Heart right ventricle (tissue), 16 donors: ENCODE measurements around the gene SMIM38. TPM values are rescaled to one million over a fixed set of nuclear protein-coding genes. Genes with fewer than 3 reads are reported as not detected.

Source experiments
- ATAC-seq, 8 donors: fragments of 200-7000 bp; cut with Tn5 transposase; one replicate each; pipeline ENCODE4 v1.9.1; 2020; ENCODE audit warnings: mild to moderate bottlenecking in 8 of 8, moderate library complexity in 8 of 8, moderate number of reproducible peaks in 1 of 8
- DNase-seq, 2 donors: peaks; one replicate each; pipeline ENCODE4 v3.0.0-alpha.2; 2020
- H3K27ac ChIP-seq, 10 donors: fragments of 200-600 bp; sonication (generic) in 2 of 10; one replicate each; pipeline versions ENCODE4 v1.5.0 to v1.8.0; 2020 to 2022; ENCODE audit warnings: mild to moderate bottlenecking in 3 of 10
- H3K27me3 ChIP-seq, 7 donors: fragments of 200-600 bp; one replicate each; pipeline ENCODE4 v1.8.0; 2021 to 2022; ENCODE audit warnings: mild to moderate bottlenecking in 2 of 7
- H3K36me3 ChIP-seq, 9 donors: fragments of 200-600 bp; sonication (generic) in 1 of 9; one replicate each; pipeline versions ENCODE4 v1.5.0 to v1.8.0; 2020 to 2022; ENCODE audit warnings: mild to moderate bottlenecking in 2 of 9
- H3K4me1 ChIP-seq, 9 donors: fragments of 200-600 bp; sonication (generic) in 1 of 9; one replicate each; pipeline versions ENCODE4 v1.5.0 to v1.8.0; 2020 to 2022; ENCODE audit warnings: mild to moderate bottlenecking in 4 of 9
- H3K4me3 ChIP-seq, 10 donors: fragments of 200-600 bp; sonication (generic) in 2 of 10; one replicate each; pipeline versions ENCODE4 v1.5.0 to v1.8.0; 2020 to 2022; ENCODE audit warnings: mild to moderate bottlenecking in 7 of 10, moderate library complexity in 2 of 10
- H3K9me3 ChIP-seq, 11 donors: fragments of 200-600 bp in 10 of 11; sonication (generic) in 2 of 11; one replicate each; pipeline versions ENCODE4 v1.5.0 to v1.8.0; 2013 to 2022; ENCODE audit warnings: mild to moderate bottlenecking in 2 of 11, control low read depth in 1 of 11, moderate library complexity in 1 of 11
- CTCF ChIP-seq, 9 donors: fragments of 200-600 bp; sonication (generic) in 2 of 9; IDR thresholded peaks; one replicate each; pipeline versions ENCODE4 v1.5.0 to v1.8.0; 2021 to 2022; ENCODE audit warnings: antibody characterized with exemption in 9 of 9, mild to moderate bottlenecking in 5 of 9, moderate library complexity in 1 of 9
- WGBS, 2 donors: extraction: QIAGEN DNeasy Blood & Tissue Kit; methylation state at CpG; one replicate each; pipeline ENCODE4 v1.1.7; 2013; ENCODE audit warnings: inconsistent platforms in 1 of 2; 5-methylcytosine and 5-hydroxymethylcytosine counted together
- intact Hi-C, 10 donors: fragments of 100-400 bp; cut with DNase I; formaldehyde crosslinking; loops; one replicate each; pipeline versions ENCODE4 v1.11.1 to v1.14.2; 2022
- polyA plus RNA-seq, 2 donors: library from polyadenylated mRNA; stranded (reverse); fragments of 200-250 nt; gene quantifications; one replicate each; pipeline ENCODE4 v1.2.3, GENCODE V29; 2013
- total RNA-seq, 10 donors: library from RNA; stranded (reverse); fragmentation: NEBNext Ultra II Directional in 3 of 10; extraction: Animal tissue kit (Norgen Biotek cat#: 25700) in 3 of 10; gene quantifications; one replicate each; pipeline versions ENCODE4 v1.2.1 to v1.2.4, GENCODE V29; 2021 to 2023
- donor health status: Arrhythmogenic right ventricular cardiomyopathy.
- donor health status: ischemic (EF 13 %, LVEDD 7.1; RV severe dilation, severe dysfunction).
- donor health status: healthy with polysubstance abuse.
- donor health status: DM: no; HTN: yes; CAD: no.
- donor health status: DM: no; HTN: no; CAD: no.
- donor health status: ischemic (EF 25% LVEDD 6.9; RV normal size, moderate dysfunction).
- donor health status: ischemic (EF 25% LVEDD 5.7; RV mildly dilated, moderate dysfunction).
- donor health status: healthy.
- donor health status: DM: yes; HTN: yes; CAD: no.
- donor health status: Ischemic cardiomyopathy.
- donor health status: ischemic (EF 35%, LVEDD 5.7; RV mildly dilated, moderate dysfunction).
- donor health status: nonischemic (EF 11% LVEDD 7.7; RV severe dilation, severe dysfunction).
- donor health status: DM: yes; HTN: yes; CAD: no.
- donor health status: PGD.
- donor health status: ischemic (EF 29% LVEDD 5.4; RV normal size, mild dysfunction).
- donor health status: nonischemic (EF 23%, LVEDD 6.1; RV moderate dilation, normal function).

The SMIM38 gene
- total and polyA plus RNA-seq, 12 donors: 0.07 to 0.56 (median 0.18) TPM; not detected in 1

GRCh38 chr11:69192301-69192721, 36.6 kb downstream of the SMIM38 start:
- 43 to 48% methylated on average over 17 of the region's 17 CpGs for WGBS, 2 donors
- no peak for TF ChIP-seq CTCF (IDR thresholded peaks at IDR 0.05)
- intact Hi-C loops: no loop called here
- peaks cover 0 to 14% (median 0%) of the 10 kb centered on the region in 9 donors for H3K4me1 ChIP-seq
- DNase-seq (no peak), ATAC-seq (peak in 1 of 8 donors; percentile 63)
- no peak overlapping the region for H3K27ac ChIP-seq
- no peak overlapping the region for H3K4me3 ChIP-seq
- H3K36me3 ChIP-seq: no peaks in the 10 kb centered on the region
- H3K9me3 ChIP-seq: peaks cover 0 to 16% (median 0%) of the 10 kb centered on the region in 11 donors
- H3K27me3 ChIP-seq: peaks cover 0 to 5% (median 0%) of the 10 kb centered on the region in 7 donors

GRCh38 chr11:69193151-69193550, 37.4 kb downstream of the SMIM38 start:
- WGBS, 2 donors: 93% methylated on average over 5 of the region's 5 CpGs
- intact Hi-C loops: no loop called here
- H3K4me3 ChIP-seq: no peak overlapping the region
- no peak overlapping the region for H3K27ac ChIP-seq
- no peak for ATAC-seq
- H3K9me3 ChIP-seq: peaks cover 0 to 8% (median 0%) of the 10 kb centered on the region in 11 donors
- TF ChIP-seq CTCF (IDR thresholded peaks at IDR 0.05): no peak
- no peaks in the 10 kb centered on the region for H3K27me3 ChIP-seq
- H3K36me3 ChIP-seq: no peaks in the 10 kb centered on the region
- no peak for DNase-seq
- peaks cover 0 to 14% (median 0%) of the 10 kb centered on the region in 9 donors for H3K4me1 ChIP-seq

GRCh38 chr11:69193629-69194028, 37.9 kb downstream of the SMIM38 start:
- H3K4me1 ChIP-seq: peaks cover 0 to 14% (median 0%) of the 10 kb centered on the region in 9 donors
- no peak overlapping the region for H3K4me3 ChIP-seq
- intact Hi-C loops: no loop called here
- ATAC-seq: no peak
- DNase-seq: no peak
- no peak for TF ChIP-seq CTCF (IDR thresholded peaks at IDR 0.05)
- H3K36me3 ChIP-seq: no peaks in the 10 kb centered on the region
- H3K9me3 ChIP-seq: peaks cover 0 to 3% (median 0%) of the 10 kb centered on the region in 11 donors
- H3K27me3 ChIP-seq: no peaks in the 10 kb centered on the region
- no peak overlapping the region for H3K27ac ChIP-seq
- WGBS, 2 donors: 85 to 92% methylated on average over 2 of the region's 2 CpGs

- H3K36me3 ChIP-seq: no peaks in the 10 kb centered on the region
- no peaks in the 10 kb centered on the region for H3K27me3 ChIP-seq
- TF ChIP-seq CTCF (IDR thresholded peaks at IDR 0.05): no peak
- no peak for ATAC-seq
- H3K9me3 ChIP-seq: no peaks in the 10 kb centered on the region
- H3K4me3 ChIP-seq: no peak overlapping the region
- H3K4me1 ChIP-seq: peaks cover 0 to 17% (median 0%) of the 10 kb centered on the region in 9 donors
- intact Hi-C loops: no loop called here
- 93% methylated on average over 1 of the region's 1 CpG for WGBS, 2 donors
- no peak overlapping the region for H3K27ac ChIP-seq
- DNase-seq: no peak
These were observed 38.7 kb downstream of the SMIM38 start for GRCh38 chr11:69194396-69194795.
